GM12878 (cell line): ENCODE measurements around the gene ACSS1.

ENCODE experiments used
- BRCA1 ChIP-seq: IDR thresholded peaks from 2 replicates; pipeline ENCODE4 v1.6.1; 2011; ENCODE audit warnings: low read depth, low read length, improper control_type of control experiment
- CTCF ChIP-seq, 3 experiments: IDR thresholded peaks in 2 of 3; conservative IDR thresholded peaks in 1 of 3; 2 replicates each; pipeline ENCODE4 v1.5.1; 2011; ENCODE audit warnings: low read depth in 3 of 3, low read length in 3 of 3, mild to moderate bottlenecking in 3 of 3, control low read depth in 2 of 3, moderate library complexity in 2 of 3, inconsistent platforms in 1 of 3, mixed read lengths in 1 of 3; ENCODE audit not compliant: control insufficient read depth in 2 of 3, insufficient read depth in 1 of 3; ENCODE audit errors: extremely low read depth in 1 of 3
- FOS ChIP-seq: IDR thresholded peaks from 3 replicates; pipeline ENCODE4 v1.6.1; 2011; ENCODE audit warnings: borderline replicate concordance; ENCODE audit not compliant: insufficient read length; ENCODE audit errors: extremely low read depth
- POLR2A ChIP-seq: IDR thresholded peaks from 2 replicates; pipeline ENCODE4 v1.6.1; 2011; ENCODE audit warnings: low read depth, mild to moderate bottlenecking, low read length
- SPI1 ChIP-seq: IDR thresholded peaks from 2 replicates; pipeline ENCODE4 v1.6.1; 2011; ENCODE audit warnings: low read depth, mild to moderate bottlenecking, low read length, moderate library complexity, borderline replicate concordance; ENCODE audit not compliant: insufficient read depth

- no peak for TF ChIP-seq FOS
- no peak for TF ChIP-seq POLR2A
- TF ChIP-seq BRCA1, result no peak
- TF ChIP-seq SPI1, result no peak
- TF ChIP-seq CTCF (IDR thresholded peaks at IDR 0.05 in 2 of 3, conservative IDR thresholded peaks at IDR 0.05 in 1 of 3; ENCODE audit: control insufficient read depth in 2 of 3, extremely low read depth in 1 of 3, insufficient read depth in 1 of 3, low read depth in 3 of 3, low read length in 3 of 3), result no peak
Observed at GRCh38 chr20:25005661-25006060, 52.3 kb downstream of the ACSS1 start.
